Dendritic cell treated with granulocyte-macrophage colony-stimulating factor and Interleukin-4, amounts not matched to agents 40 ng/mL and 50 ng/mL, for 4 days (primary cell): ENCODE results near the gene GBP5.
"Not testable (repeated sequence)": the region's sequence is repeated elsewhere in the genome, so short reads cannot be mapped to it uniquely, and the experiment has no call there.

ENCODE experiments used
- H3K27ac Mint-ChIP-seq: one replicate; pipeline ENCODE4 v1.8.0; 2022; ENCODE audit warnings: mild to moderate bottlenecking, mixed read lengths
- H3K27me3 Mint-ChIP-seq: one replicate; pipeline ENCODE4 v1.8.0; 2022; ENCODE audit warnings: mild to moderate bottlenecking, mixed read lengths
- H3K36me3 Mint-ChIP-seq: one replicate; pipeline ENCODE4 v1.8.0; 2022; ENCODE audit warnings: low read depth, mixed read lengths
- H3K4me1 Mint-ChIP-seq: one replicate; pipeline ENCODE4 v1.8.0; 2022; ENCODE audit warnings: low read depth, mixed read lengths
- H3K4me3 Mint-ChIP-seq: one replicate; pipeline ENCODE4 v1.8.0; 2022; ENCODE audit warnings: mild to moderate bottlenecking, moderate library complexity, mixed read lengths
- H3K9me3 Mint-ChIP-seq: one replicate; pipeline ENCODE4 v1.8.0; 2022; ENCODE audit warnings: mixed read lengths
- intact Hi-C: fragments of 100-400 bp; cut with micrococcal nuclease; formaldehyde crosslinking; loops from one replicate; pipeline ENCODE4 v1.15.0; 2022

The GBP5 gene

GRCh38 chr1:89272269-89273041, at the start of gene GBP5:
GBP5 (minus strand) TSS chr1:89272860; CDS start chr1:89269555, 3,305 bp downstream.
- H3K36me3 Mint-ChIP-seq, result peaks cover 22% of the 10 kb centered on the region
- H3K27ac Mint-ChIP-seq, result peak within 1 kb of the TSS; percentile 85
- intact Hi-C loops, H3K27me3 Mint-ChIP-seq, H3K9me3 Mint-ChIP-seq: not testable (repeated sequence)
- peaks cover 29% of the 10 kb centered on the region for H3K4me1 Mint-ChIP-seq
- peak within 1 kb of the TSS; percentile 81 for H3K4me3 Mint-ChIP-seq

GRCh38 chr1:89322402-89322801, 49.7 kb upstream of the GBP5 start:
- Mint-ChIP-seq H3K4me3 (no peak overlapping the region), H3K4me1 (no peaks in the 10 kb centered on the region), H3K27me3 (no peaks in the 10 kb centered on the region), H3K36me3 (no peaks in the 10 kb centered on the region), H3K9me3 (peaks cover 38% of the 10 kb centered on the region), H3K27ac (no peak overlapping the region)
- intact Hi-C loops, result no loop called here

- H3K4me1 Mint-ChIP-seq, result peaks cover 25% of the 10 kb centered on the region
- intact Hi-C loops, result no loop called here
- H3K36me3 Mint-ChIP-seq, result peaks cover 6% of the 10 kb centered on the region
- no peak overlapping the region for H3K4me3 Mint-ChIP-seq
- no peaks in the 10 kb centered on the region for H3K27me3 Mint-ChIP-seq
- H3K9me3 Mint-ChIP-seq, result peaks cover 7% of the 10 kb centered on the region
- no peak overlapping the region for H3K27ac Mint-ChIP-seq
These were observed 39.9 kb upstream of the GBP5 start for GRCh38 chr1:89312572-89312971.

- peaks cover 25% of the 10 kb centered on the region for H3K4me1 Mint-ChIP-seq
- no peak overlapping the region for H3K4me3 Mint-ChIP-seq
- peaks cover 6% of the 10 kb centered on the region for H3K36me3 Mint-ChIP-seq
- H3K27me3 Mint-ChIP-seq, result no peaks in the 10 kb centered on the region
- intact Hi-C loops, result no loop called here
- peak overlapping the region; percentile 69 for H3K27ac Mint-ChIP-seq
- H3K9me3 Mint-ChIP-seq, result no peaks in the 10 kb centered on the region
These were observed 39.1 kb upstream of the GBP5 start for GRCh38 chr1:89311757-89312156.

GRCh38 chr1:89310976-89311375, 38.3 kb upstream of the GBP5 start:
- intact Hi-C loops, result no loop called here
- H3K27ac Mint-ChIP-seq, result peak overlapping the region; percentile 69
- no peaks in the 10 kb centered on the region for H3K27me3 Mint-ChIP-seq
- peaks cover 25% of the 10 kb centered on the region for H3K4me1 Mint-ChIP-seq
- no peak overlapping the region for H3K4me3 Mint-ChIP-seq
- peaks cover 6% of the 10 kb centered on the region for H3K36me3 Mint-ChIP-seq
- no peaks in the 10 kb centered on the region for H3K9me3 Mint-ChIP-seq

- H3K4me3 Mint-ChIP-seq, result no peak overlapping the region
- H3K36me3 Mint-ChIP-seq, result peaks cover 6% of the 10 kb centered on the region
- no peaks in the 10 kb centered on the region for H3K27me3 Mint-ChIP-seq
- H3K4me1 Mint-ChIP-seq, result peaks cover 28% of the 10 kb centered on the region
- intact Hi-C loops, result no loop called here
- H3K9me3 Mint-ChIP-seq, result no peaks in the 10 kb centered on the region
- peak overlapping the region; percentile 69 for H3K27ac Mint-ChIP-seq
These were observed 37.8 kb upstream of the GBP5 start for GRCh38 chr1:89310505-89310904.

- intact Hi-C loops, result no loop called here
- Mint-ChIP-seq H3K27ac (peak overlapping the region; percentile 69), H3K4me3 (no peak overlapping the region), H3K36me3 (peaks cover 6% of the 10 kb centered on the region), H3K9me3 (no peaks in the 10 kb centered on the region), H3K4me1 (peaks cover 32% of the 10 kb centered on the region), H3K27me3 (no peaks in the 10 kb centered on the region)
These were observed 37.2 kb upstream of the GBP5 start for GRCh38 chr1:89309828-89310227.

- Mint-ChIP-seq H3K9me3 (no peaks in the 10 kb centered on the region), H3K4me1 (peaks cover 24% of the 10 kb centered on the region), H3K27me3 (no peaks in the 10 kb centered on the region), H3K27ac (no peak overlapping the region), H3K4me3 (no peak overlapping the region), H3K36me3 (peaks cover 5% of the 10 kb centered on the region)
- intact Hi-C loops, result no loop called here
These were observed 33.6 kb upstream of the GBP5 start for GRCh38 chr1:89306273-89306672.

GRCh38 chr1:89305493-89305892, 32.8 kb upstream of the GBP5 start:
- Mint-ChIP-seq H3K27me3 (no peaks in the 10 kb centered on the region), H3K4me1 (peaks cover 17% of the 10 kb centered on the region), H3K4me3 (no peak overlapping the region), H3K27ac (peak overlapping the region; percentile 50), H3K9me3 (no peaks in the 10 kb centered on the region), H3K36me3 (no peaks in the 10 kb centered on the region)
- intact Hi-C loops, result no loop called here

GRCh38 chr1:89304572-89305230, 32.0 kb upstream of the GBP5 start:
- Mint-ChIP-seq H3K27me3 (no peaks in the 10 kb centered on the region), H3K36me3 (no peaks in the 10 kb centered on the region), H3K4me3 (no peak overlapping the region), H3K27ac (peak overlapping the region; percentile 50), H3K9me3 (no peaks in the 10 kb centered on the region), H3K4me1 (peaks cover 15% of the 10 kb centered on the region)
- intact Hi-C loops, result no loop called here

- H3K4me3 Mint-ChIP-seq, result no peak overlapping the region
- H3K27ac Mint-ChIP-seq, result no peak overlapping the region
- H3K9me3 Mint-ChIP-seq, result no peaks in the 10 kb centered on the region
- no peaks in the 10 kb centered on the region for H3K27me3 Mint-ChIP-seq
- no peaks in the 10 kb centered on the region for H3K36me3 Mint-ChIP-seq
- intact Hi-C loops, result no loop called here
- H3K4me1 Mint-ChIP-seq, result peaks cover 13% of the 10 kb centered on the region
These were observed 30.2 kb upstream of the GBP5 start for GRCh38 chr1:89302697-89303332.

GRCh38 chr1:89299739-89300463, 27.2 kb upstream of the GBP5 start:
- intact Hi-C loops, H3K4me3 Mint-ChIP-seq, H3K36me3 Mint-ChIP-seq, H3K27me3 Mint-ChIP-seq, H3K27ac Mint-ChIP-seq, H3K9me3 Mint-ChIP-seq: not testable (repeated sequence)
- peaks cover 20% of the 10 kb centered on the region for H3K4me1 Mint-ChIP-seq

GRCh38 chr1:89298461-89298860, 25.8 kb upstream of the GBP5 start:
- intact Hi-C loops, result no loop called here
- H3K27me3 Mint-ChIP-seq, result no peaks in the 10 kb centered on the region
- no peak overlapping the region for H3K4me3 Mint-ChIP-seq
- H3K4me1 Mint-ChIP-seq, result peaks cover 20% of the 10 kb centered on the region
- H3K36me3 Mint-ChIP-seq, result no peaks in the 10 kb centered on the region
- no peak overlapping the region for H3K27ac Mint-ChIP-seq
- H3K9me3 Mint-ChIP-seq, result peaks cover 4% of the 10 kb centered on the region

- H3K27me3 Mint-ChIP-seq, result no peaks in the 10 kb centered on the region
- no peaks in the 10 kb centered on the region for H3K36me3 Mint-ChIP-seq
- peaks cover 17% of the 10 kb centered on the region for H3K4me1 Mint-ChIP-seq
- no peak overlapping the region for H3K4me3 Mint-ChIP-seq
- H3K27ac Mint-ChIP-seq, result no peak overlapping the region
- H3K9me3 Mint-ChIP-seq, result peaks cover 15% of the 10 kb centered on the region
- intact Hi-C loops, result no loop called here
These were observed 22.5 kb upstream of the GBP5 start for GRCh38 chr1:89295187-89295586.
